SK-N-MC (cell line): ENCODE data around the gene KRT76.

Experiments used
- EZH2 ChIP-seq: fragments of 200-600 bp; sonication (generic); IDR thresholded peaks from one replicate; pipeline ENCODE4 v1.6.1; 2017; ENCODE audit warnings: antibody characterized with exemption
- FOXP2 ChIP-seq: optimal IDR thresholded peaks from 2 replicates; pipeline ENCODE3; 2011; ENCODE audit warnings: mild to moderate bottlenecking, moderate library complexity; ENCODE audit not compliant: insufficient read depth; ENCODE audit errors: extremely low read length, control extremely low read depth
- POLR2AphosphoS5 ChIP-seq: IDR thresholded peaks from 2 replicates; pipeline ENCODE4 v1.6.1; 2012; ENCODE audit warnings: mild to moderate bottlenecking, low read depth, low read length, borderline replicate concordance

GRCh38 chr12:52753283-52753682, 23.9 kb downstream of the KRT76 start:
- TF ChIP-seq EZH2 (no peak), POLR2AphosphoS5 (no peak), FOXP2 (no peak)
